Fibroblast of villous mesenchyme (primary cell): ENCODE data around the gene SLC24A3. TPM values are rescaled to one million over a fixed set of nuclear protein-coding genes. Genes with fewer than 3 reads are reported as not detected.

ENCODE experiments used
- DNase-seq: peaks from one replicate; pipeline ENCODE4 v3.0.0-alpha.2; 2010; ENCODE audit warnings: low read depth
- H3K4me3 ChIP-seq: 2 replicates; pipeline ENCODE4 v1.5.1; 2011; ENCODE audit warnings: low read depth, mild to moderate bottlenecking, low read length
- CTCF ChIP-seq: IDR thresholded peaks from 2 replicates; pipeline ENCODE4 v1.5.1; 2012; ENCODE audit warnings: low read depth, mild to moderate bottlenecking, low read length; ENCODE audit not compliant: insufficient read depth
- total RNA-seq: library from RNA; depleted of rRNA; stranded (reverse); fragments of >200 nt; gene quantifications from 2 replicates; pipeline ENCODE4 v1.2.3, GENCODE V29; 2012

SLC24A3 gene
- total RNA-seq, 1 donor, result 0.86 TPM

- no peak for DNase-seq
- no peak for TF ChIP-seq CTCF
Measured at GRCh38 chr20:19709635-19710335, 497.3 kb downstream of the SLC24A3 start.

GRCh38 chr20:19710336-19711120 lies 498.1 kb downstream of the SLC24A3 start:
- no peak overlapping the region for H3K4me3 ChIP-seq
- TF ChIP-seq CTCF, result no peak
- DNase-seq, result peak; percentile 38

More at GRCh38 chr20:19709635-19710335, 497.3 kb downstream of the SLC24A3 start:
- H3K4me3 ChIP-seq, result no peak overlapping the region

GRCh38 chr20:19711126-19711525 lies 498.7 kb downstream of the SLC24A3 start:
- DNase-seq, result no peak
- no peak for TF ChIP-seq CTCF
- no peak overlapping the region for H3K4me3 ChIP-seq

- H3K4me3 ChIP-seq, result no peak overlapping the region
- TF ChIP-seq CTCF, result no peak
- DNase-seq, result peak; percentile 29
Measured at GRCh38 chr20:19712721-19713260, 500.3 kb downstream of the SLC24A3 start.

GRCh38 chr20:19713822-19714578 lies 501.6 kb downstream of the SLC24A3 start:
- no peak for TF ChIP-seq CTCF
- peak; percentile 9 for DNase-seq
- H3K4me3 ChIP-seq, result no peak overlapping the region

GRCh38 chr20:19714579-19714840 lies 502.1 kb downstream of the SLC24A3 start:
- no peak for TF ChIP-seq CTCF
- no peak for DNase-seq
- no peak overlapping the region for H3K4me3 ChIP-seq
